Panc1 (cell line): ENCODE data around the gene ASB2. TPM values are rescaled to one million over a fixed set of nuclear protein-coding genes. Genes with fewer than 3 reads are reported as not detected.

Source experiments
- ATAC-seq: fragments of 200-7000 bp; cut with Tn5 transposase; 2 replicates; pipeline ENCODE4 v1.9.1; 2020; ENCODE audit warnings: mild to moderate bottlenecking, moderate library complexity
- BruUV-seq: library from RNA; stranded (reverse); fragments of 400-500 nt; replicated peaks from 2 replicates; lab custom pipeline; 2021; lab: Mats Ljungman, UMichigan
- CTCF ChIA-PET: fragments of 300-600 bp; sonication (Branson Sonifier 250); formaldehyde crosslinking; loops from one replicate; lab custom pipeline; 2022; ENCODE audit warnings: antibody characterized with exemption; lab: Charles Lee
- POLR2A ChIA-PET: fragments of 300-600 bp; sonication (Branson Sonifier 250); formaldehyde crosslinking; loops from one replicate; lab custom pipeline; 2022; ENCODE audit warnings: antibody characterized with exemption; lab: Charles Lee
- DNase-seq: peaks from one replicate; pipeline ENCODE4 v3.0.0-alpha.2; 2010; ENCODE audit warnings: low read depth, low spot score
- H3K27ac ChIP-seq: 2 replicates; pipeline ENCODE4 v1.5.1; 2011; ENCODE audit warnings: mild to moderate bottlenecking, low read length, inconsistent platforms
- H3K27me3 ChIP-seq: fragments of 200-500 bp; sonication (Bioruptor generic); 2 replicates; pipeline ENCODE4 v1.6.0; 2014; ENCODE audit warnings: low read length, inconsistent platforms; ENCODE audit not compliant: control insufficient read depth, insufficient read depth
- H3K36me3 ChIP-seq: fragments of 200-500 bp; sonication (Bioruptor generic); 2 replicates; pipeline ENCODE4 v1.5.1; 2014; ENCODE audit warnings: inconsistent platforms, mild to moderate bottlenecking, low read length, moderate library complexity; ENCODE audit not compliant: control insufficient read depth, insufficient read depth
- H3K4me1 ChIP-seq: 2 replicates; pipeline ENCODE4 v1.5.1; 2011; ENCODE audit warnings: inconsistent platforms, mild to moderate bottlenecking, low read length, moderate library complexity; ENCODE audit not compliant: control insufficient read depth, insufficient read depth
- H3K4me3 ChIP-seq, 2 experiments: 2 replicates each; pipeline ENCODE4 v1.5.1; 2011 to 2012; ENCODE audit warnings: low read depth in 2 of 2, low read length in 2 of 2, mild to moderate bottlenecking in 2 of 2, inconsistent platforms in 1 of 2, moderate library complexity in 1 of 2
- H3K9me3 ChIP-seq: fragments of 200-500 bp; sonication (Bioruptor generic); 2 replicates; pipeline ENCODE4 v1.5.1; 2014; ENCODE audit warnings: low read depth, mild to moderate bottlenecking, inconsistent platforms, low read length, moderate library complexity; ENCODE audit not compliant: control insufficient read depth, insufficient read depth
- POLR2AphosphoS5 ChIP-seq: IDR thresholded peaks from 2 replicates; pipeline ENCODE4 v1.6.1; 2012; ENCODE audit warnings: mild to moderate bottlenecking, low read depth, low read length, moderate library complexity
- SIN3A ChIP-seq: IDR thresholded peaks from 2 replicates; pipeline ENCODE4 v1.6.1; 2012; ENCODE audit warnings: low read depth, mild to moderate bottlenecking, low read length, moderate library complexity, borderline replicate concordance; ENCODE audit not compliant: insufficient read depth
- TCF7L2 ChIP-seq: IDR thresholded peaks from 2 replicates; pipeline ENCODE4 v1.6.1; 2011; ENCODE audit warnings: mild to moderate bottlenecking, low read depth, low read length, inconsistent platforms
- in situ Hi-C: cut with HindIII; loops from 2 replicates; pipeline ENCODE4 v1.10.0; 2016; ENCODE audit warnings: low sequenced_read_pairs, low pct_unique_long_range_greater_than_20kb
- intact Hi-C: fragments of 100-400 bp; cut with micrococcal nuclease; formaldehyde crosslinking; loops from one replicate; pipeline ENCODE4 v1.10.0; 2022; ENCODE audit not compliant: unreplicated experiment
- total RNA-seq: library from RNA; stranded (reverse); gene quantifications from one replicate; pipeline ENCODE4 v1.2.1, GENCODE V29; 2021; ENCODE audit not compliant: unreplicated experiment
- TF ChIP-seq, protein P1 (sequence below), 2 experiments: IDR thresholded peaks; 2 replicates each; pipeline ENCODE4 v1.6.1; 2011 to 2012; ENCODE audit warnings: low read depth in 2 of 2, control low read depth in 1 of 2, low read length in 1 of 2, mild to moderate bottlenecking in 1 of 2, moderate library complexity in 1 of 2; ENCODE audit not compliant: insufficient read depth in 1 of 2
- TF ChIP-seq, protein P2 (sequence below): fragments of 450-650 bp; IDR thresholded peaks from 2 replicates; pipeline ENCODE4 v1.5.1; 2017; ENCODE audit warnings: mild to moderate bottlenecking

Gene ASB2
- total RNA-seq, 1 experiment from 2014 or later: 0.28 TPM

DNA sequence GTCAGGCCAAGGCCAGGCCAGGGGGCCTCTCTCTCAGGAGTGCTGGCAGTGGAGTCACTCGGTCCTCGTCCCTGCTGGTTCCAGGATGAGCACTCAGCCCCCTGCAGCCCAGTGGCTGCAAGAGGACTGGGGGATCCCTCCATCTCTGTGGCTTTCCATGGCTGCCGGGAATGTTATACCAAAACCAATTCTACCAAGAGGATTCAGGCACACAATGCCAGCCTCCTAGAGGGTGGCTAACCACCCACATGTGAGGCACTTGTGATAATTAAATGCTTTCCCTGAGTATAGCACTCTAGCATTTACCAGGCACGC, 21.9 kb downstream of the ASB2 start:
- intact Hi-C loops (no loop called here), in situ Hi-C loops (no loop called here)
- Histone ChIP-seq H3K27me3 (no peaks in the 10 kb centered on the region), H3K4me3 (no peak overlapping the region), H3K27ac (no peak overlapping the region), H3K9me3 (no peaks in the 10 kb centered on the region), H3K4me1 (peaks cover 29% of the 10 kb centered on the region), H3K36me3 (no peaks in the 10 kb centered on the region)
- DNase-seq (no peak), ATAC-seq (no peak)
- ChIA-PET POLR2A (no interaction called here), CTCF (no interaction called here)
- BruUV-seq: no TSS peak
- TF ChIP-seq, protein P1, sequence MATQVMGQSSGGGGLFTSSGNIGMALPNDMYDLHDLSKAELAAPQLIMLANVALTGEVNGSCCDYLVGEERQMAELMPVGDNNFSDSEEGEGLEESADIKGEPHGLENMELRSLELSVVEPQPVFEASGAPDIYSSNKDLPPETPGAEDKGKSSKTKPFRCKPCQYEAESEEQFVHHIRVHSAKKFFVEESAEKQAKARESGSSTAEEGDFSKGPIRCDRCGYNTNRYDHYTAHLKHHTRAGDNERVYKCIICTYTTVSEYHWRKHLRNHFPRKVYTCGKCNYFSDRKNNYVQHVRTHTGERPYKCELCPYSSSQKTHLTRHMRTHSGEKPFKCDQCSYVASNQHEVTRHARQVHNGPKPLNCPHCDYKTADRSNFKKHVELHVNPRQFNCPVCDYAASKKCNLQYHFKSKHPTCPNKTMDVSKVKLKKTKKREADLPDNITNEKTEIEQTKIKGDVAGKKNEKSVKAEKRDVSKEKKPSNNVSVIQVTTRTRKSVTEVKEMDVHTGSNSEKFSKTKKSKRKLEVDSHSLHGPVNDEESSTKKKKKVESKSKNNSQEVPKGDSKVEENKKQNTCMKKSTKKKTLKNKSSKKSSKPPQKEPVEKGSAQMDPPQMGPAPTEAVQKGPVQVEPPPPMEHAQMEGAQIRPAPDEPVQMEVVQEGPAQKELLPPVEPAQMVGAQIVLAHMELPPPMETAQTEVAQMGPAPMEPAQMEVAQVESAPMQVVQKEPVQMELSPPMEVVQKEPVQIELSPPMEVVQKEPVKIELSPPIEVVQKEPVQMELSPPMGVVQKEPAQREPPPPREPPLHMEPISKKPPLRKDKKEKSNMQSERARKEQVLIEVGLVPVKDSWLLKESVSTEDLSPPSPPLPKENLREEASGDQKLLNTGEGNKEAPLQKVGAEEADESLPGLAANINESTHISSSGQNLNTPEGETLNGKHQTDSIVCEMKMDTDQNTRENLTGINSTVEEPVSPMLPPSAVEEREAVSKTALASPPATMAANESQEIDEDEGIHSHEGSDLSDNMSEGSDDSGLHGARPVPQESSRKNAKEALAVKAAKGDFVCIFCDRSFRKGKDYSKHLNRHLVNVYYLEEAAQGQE (IDR thresholded peaks at IDR 0.05; ENCODE audit: insufficient read depth in 1 of 2, low read depth in 2 of 2, low read length in 1 of 2): no peak
- TF ChIP-seq SIN3A (no peak), TCF7L2 (no peak), POLR2AphosphoS5 (no peak)
- TF ChIP-seq, protein P2, sequence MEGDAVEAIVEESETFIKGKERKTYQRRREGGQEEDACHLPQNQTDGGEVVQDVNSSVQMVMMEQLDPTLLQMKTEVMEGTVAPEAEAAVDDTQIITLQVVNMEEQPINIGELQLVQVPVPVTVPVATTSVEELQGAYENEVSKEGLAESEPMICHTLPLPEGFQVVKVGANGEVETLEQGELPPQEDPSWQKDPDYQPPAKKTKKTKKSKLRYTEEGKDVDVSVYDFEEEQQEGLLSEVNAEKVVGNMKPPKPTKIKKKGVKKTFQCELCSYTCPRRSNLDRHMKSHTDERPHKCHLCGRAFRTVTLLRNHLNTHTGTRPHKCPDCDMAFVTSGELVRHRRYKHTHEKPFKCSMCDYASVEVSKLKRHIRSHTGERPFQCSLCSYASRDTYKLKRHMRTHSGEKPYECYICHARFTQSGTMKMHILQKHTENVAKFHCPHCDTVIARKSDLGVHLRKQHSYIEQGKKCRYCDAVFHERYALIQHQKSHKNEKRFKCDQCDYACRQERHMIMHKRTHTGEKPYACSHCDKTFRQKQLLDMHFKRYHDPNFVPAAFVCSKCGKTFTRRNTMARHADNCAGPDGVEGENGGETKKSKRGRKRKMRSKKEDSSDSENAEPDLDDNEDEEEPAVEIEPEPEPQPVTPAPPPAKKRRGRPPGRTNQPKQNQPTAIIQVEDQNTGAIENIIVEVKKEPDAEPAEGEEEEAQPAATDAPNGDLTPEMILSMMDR: no peak

DNA sequence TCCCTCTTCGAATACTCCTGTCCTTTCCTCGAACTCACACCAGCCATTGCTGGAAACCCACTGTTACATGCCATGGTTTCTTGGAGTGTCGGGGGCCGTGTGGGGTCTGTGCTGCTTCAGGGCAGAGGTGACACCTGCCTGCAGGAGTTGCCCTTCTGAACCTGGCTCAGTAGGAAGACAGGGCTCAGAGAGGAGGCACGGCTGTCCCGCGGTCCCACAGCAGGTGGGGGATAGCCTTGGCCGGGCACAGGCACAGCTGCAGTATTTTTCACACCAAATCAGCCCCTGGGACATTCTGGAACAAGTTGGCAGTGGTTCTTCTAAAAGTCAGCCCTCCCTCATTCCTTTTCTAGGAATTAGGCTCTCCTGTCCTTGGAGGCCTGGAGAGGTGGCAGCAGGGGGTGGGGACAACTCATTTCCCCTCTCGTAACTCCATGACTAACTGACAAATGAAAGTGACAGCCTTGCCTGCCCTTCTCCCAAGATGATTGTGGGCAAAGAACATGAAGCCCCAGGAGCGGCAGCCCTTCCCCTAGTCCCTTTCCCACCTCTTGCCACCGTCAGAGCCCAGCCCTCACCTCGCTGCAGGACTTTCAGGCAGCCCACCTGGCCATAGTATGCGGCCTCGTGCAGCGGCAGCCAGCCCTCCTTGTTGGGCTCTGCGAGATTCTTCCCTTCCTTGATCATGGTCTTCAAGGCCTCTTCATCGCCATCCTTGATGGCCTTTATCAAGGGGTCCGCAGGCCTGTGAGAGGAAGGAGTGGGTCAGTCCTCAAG, 22.4 kb downstream of the ASB2 start:
- in situ Hi-C loops: no loop called here
- intact Hi-C loops: no loop called here
- H3K4me1 ChIP-seq: peaks cover 24% of the 10 kb centered on the region
- ATAC-seq (no peak), DNase-seq (no peak)
- H3K27me3 ChIP-seq: no peaks in the 10 kb centered on the region
- no peak for TF ChIP-seq POLR2AphosphoS5
- no peak for TF ChIP-seq TCF7L2
- TF ChIP-seq, protein P1 (IDR thresholded peaks at IDR 0.05; ENCODE audit: insufficient read depth in 1 of 2, low read depth in 2 of 2, low read length in 1 of 2): no peak
- TF ChIP-seq, protein P2: no peak
- TF ChIP-seq SIN3A: no peak
- ChIA-PET POLR2A (no interaction called here), CTCF (no interaction called here)
- no peaks in the 10 kb centered on the region for H3K9me3 ChIP-seq
- no peak overlapping the region for H3K27ac ChIP-seq
- BruUV-seq: no TSS peak
- no peaks in the 10 kb centered on the region for H3K36me3 ChIP-seq
- no peak overlapping the region for H3K4me3 ChIP-seq
